BE2C (cell line): Measurements from ENCODE around the gene FAM3A.

Source experiments
- DNase-seq: peaks from one replicate; pipeline ENCODE4 v3.0.0-alpha.2; 2020
- H3K27me3 ChIP-seq: fragments of 250-450 bp; sonication (Bioruptor Pico); 2 replicates; pipeline ENCODE4 v1.5.1; 2020; ENCODE audit warnings: mild to moderate bottlenecking
- H3K36me3 ChIP-seq: fragments of 250-450 bp; sonication (Bioruptor Pico); 2 replicates; pipeline ENCODE4 v1.5.1; 2020; ENCODE audit warnings: mild to moderate bottlenecking
- H3K4me1 ChIP-seq: fragments of 250-450 bp; sonication (Bioruptor Pico); 2 replicates; pipeline ENCODE4 v1.5.1; 2020
- H3K4me3 ChIP-seq: 2 replicates; pipeline ENCODE4 v1.5.1; 2011; ENCODE audit warnings: low read depth, low read length
- H3K9me3 ChIP-seq: fragments of 250-450 bp; sonication (Bioruptor Pico); 2 replicates; pipeline ENCODE4 v1.5.1; 2020
- CTCF ChIP-seq: IDR thresholded peaks from 2 replicates; pipeline ENCODE4 v1.5.1; 2012; ENCODE audit warnings: mild to moderate bottlenecking, low read depth, low read length

The FAM3A gene

DNA sequence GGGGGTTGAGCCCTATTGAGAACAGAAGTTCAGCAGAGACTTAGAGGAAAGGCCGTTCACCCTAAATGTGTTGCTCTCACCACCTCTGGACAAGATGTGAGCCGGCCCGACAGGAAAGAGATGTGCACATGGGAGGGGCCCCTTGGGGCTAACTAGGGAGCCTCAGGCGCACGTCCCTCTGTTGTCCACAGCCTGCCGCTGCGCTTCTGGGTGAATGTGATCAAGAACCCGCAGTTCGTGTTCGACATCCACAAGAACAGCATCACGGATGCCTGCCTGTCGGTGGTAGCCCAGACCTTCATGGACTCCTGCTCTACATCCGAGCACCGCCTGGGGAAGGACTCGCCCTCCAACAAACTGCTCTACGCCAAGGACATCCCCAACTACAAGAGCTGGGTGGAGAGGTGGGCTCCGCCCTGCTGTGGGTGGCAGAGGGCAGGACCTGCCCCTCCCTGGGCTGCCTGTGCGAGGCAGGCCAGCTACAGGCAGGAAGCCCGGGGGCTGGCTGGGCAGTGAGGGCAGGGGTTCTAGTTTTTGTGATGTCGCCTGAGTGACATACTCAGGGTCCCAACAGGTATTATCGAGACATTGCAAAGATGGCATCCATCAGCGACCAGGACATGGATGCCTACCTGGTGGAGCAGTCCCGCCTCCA, 45.0 kb downstream of the FAM3A start:
- no peaks in the 10 kb centered on the region for H3K9me3 ChIP-seq
- no peak for TF ChIP-seq CTCF
- H3K4me3 ChIP-seq: no peak overlapping the region
- DNase-seq: no peak
- no peaks in the 10 kb centered on the region; the same call in 1 of the 2 replicates for H3K36me3 ChIP-seq
- no peaks in the 10 kb centered on the region for H3K4me1 ChIP-seq
- H3K27me3 ChIP-seq: no peaks in the 10 kb centered on the region

GRCh38 chrX:154470434-154470833, 45.6 kb downstream of the FAM3A start:
- no peaks in the 10 kb centered on the region; the same call in 1 of the 2 replicates for H3K36me3 ChIP-seq
- no peaks in the 10 kb centered on the region for H3K9me3 ChIP-seq
- no peak for TF ChIP-seq CTCF
- no peak for DNase-seq
- H3K4me3 ChIP-seq: no peak overlapping the region
- no peaks in the 10 kb centered on the region for H3K27me3 ChIP-seq
- H3K4me1 ChIP-seq: no peaks in the 10 kb centered on the region

DNA sequence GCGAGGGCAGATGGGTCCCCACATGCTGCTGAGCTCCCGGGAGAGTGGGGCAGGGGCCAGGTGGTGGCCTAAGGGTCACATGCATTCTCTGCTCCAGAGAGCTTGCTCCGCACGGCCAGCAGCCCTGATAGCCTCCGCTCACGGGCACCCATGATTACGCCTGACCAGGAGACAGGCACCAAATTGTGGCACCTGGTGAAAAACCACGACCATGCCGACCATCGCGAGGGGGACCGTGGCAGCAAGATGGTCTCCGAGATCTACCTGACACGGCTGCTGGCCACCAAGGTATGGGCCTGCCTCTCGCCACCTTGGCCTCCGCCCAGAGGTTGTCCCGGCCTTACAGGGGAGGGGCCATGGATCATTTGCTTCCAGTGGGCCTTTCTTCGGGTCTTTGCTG, 46.2 kb downstream of the FAM3A start:
- no peaks in the 10 kb centered on the region for H3K4me1 ChIP-seq
- no peak for TF ChIP-seq CTCF
- no peak for DNase-seq
- H3K9me3 ChIP-seq: no peaks in the 10 kb centered on the region
- H3K4me3 ChIP-seq: no peak overlapping the region
- no peaks in the 10 kb centered on the region for H3K27me3 ChIP-seq
- H3K36me3 ChIP-seq: no peaks in the 10 kb centered on the region; the same call in 1 of the 2 replicates

DNA sequence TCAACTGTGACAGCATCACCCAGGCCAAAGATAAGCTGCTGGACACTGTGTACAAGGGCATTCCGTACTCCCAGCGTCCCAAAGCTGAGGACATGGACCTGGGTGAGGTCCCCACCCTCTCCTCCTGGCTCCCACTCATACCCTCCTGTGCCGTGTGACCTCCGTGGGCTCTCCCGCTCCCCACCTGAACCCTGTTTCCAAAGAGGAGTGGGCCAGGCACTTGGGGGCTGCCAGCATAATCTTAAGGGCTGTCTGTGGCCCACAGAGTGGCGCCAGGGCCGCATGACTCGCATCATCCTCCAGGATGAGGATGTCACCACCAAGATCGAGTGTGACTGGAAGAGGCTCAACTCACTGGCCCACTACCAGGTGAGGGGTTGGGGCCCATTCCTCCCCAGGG, 46.9 kb downstream of the FAM3A start:
- no peaks in the 10 kb centered on the region for H3K9me3 ChIP-seq
- H3K36me3 ChIP-seq: no peaks in the 10 kb centered on the region; the same call in 1 of the 2 replicates
- H3K4me3 ChIP-seq: no peak overlapping the region
- no peaks in the 10 kb centered on the region for H3K27me3 ChIP-seq
- no peak for TF ChIP-seq CTCF
- no peak for DNase-seq
- no peaks in the 10 kb centered on the region for H3K4me1 ChIP-seq

- no peaks in the 10 kb centered on the region for H3K9me3 ChIP-seq
- no peaks in the 10 kb centered on the region; the same call in 1 of the 2 replicates for H3K36me3 ChIP-seq
- no peaks in the 10 kb centered on the region for H3K4me1 ChIP-seq
- no peaks in the 10 kb centered on the region for H3K27me3 ChIP-seq
- no peak overlapping the region for H3K4me3 ChIP-seq
- no peak for DNase-seq
- no peak for TF ChIP-seq CTCF
Measured at GRCh38 chrX:154468217-154468616, 47.8 kb downstream of the FAM3A start.

GRCh38 chrX:154467556-154467955, 48.5 kb downstream of the FAM3A start:
- Histone ChIP-seq H3K36me3 (no peaks in the 10 kb centered on the region; the same call in 1 of the 2 replicates), H3K4me1 (no peaks in the 10 kb centered on the region), H3K27me3 (no peaks in the 10 kb centered on the region), H3K4me3 (no peak overlapping the region), H3K9me3 (no peaks in the 10 kb centered on the region)
- DNase-seq: no peak
- no peak for TF ChIP-seq CTCF
